HepG2 (cell line): ENCODE measurements around the gene PSMD9.

Experiments used
- FOXM1 ChIP-seq: sonication (generic); formaldehyde crosslinking; IDR thresholded peaks from 2 replicates; pipeline ENCODE4 v1.5.0; 2020; ENCODE audit warnings: missing genetic modification reagents
- NR3C1 ChIP-seq: sonication (generic); formaldehyde crosslinking; IDR thresholded peaks from 2 replicates; pipeline ENCODE4 v1.4.0; 2020; ENCODE audit warnings: missing genetic modification reagents
- TCF7L2 ChIP-seq: IDR thresholded peaks from 2 replicates; pipeline ENCODE4 v1.6.1; 2011; ENCODE audit warnings: mild to moderate bottlenecking, low read depth, low read length, moderate library complexity
- ZNF232 ChIP-seq: sonication (generic); formaldehyde crosslinking; IDR thresholded peaks from 2 replicates; pipeline ENCODE4 v1.4.0; 2020; ENCODE audit warnings: missing genetic modification reagents, borderline replicate concordance

GRCh38 chr12:121908702-121909101 lies 20.1 kb downstream of the PSMD9 start:
- TF ChIP-seq ZNF232 (CRISPR knock-in tag) (no peak), FOXM1 (CRISPR knock-in tag) (no peak), TCF7L2 (no peak), NR3C1 (CRISPR knock-in tag) (no peak)
